Keratinocyte (primary cell): ENCODE results near the gene FAM186B. TPM values are rescaled to one million over a fixed set of nuclear protein-coding genes. Genes with fewer than 3 reads are reported as not detected.
"Not testable (repeated sequence)": the region's sequence is repeated elsewhere in the genome, so short reads cannot be mapped to it uniquely, and the experiment has no call there.

Source experiments
- DNase-seq: peaks from one replicate; pipeline ENCODE4 v3.0.0-alpha.2; 2011; ENCODE audit warnings: low read depth, missing footprints, low spot score
- FAIRE-seq: peaks from 2 replicates; lab custom pipeline; 2011; peaks lifted over from hg19 to GRCh38; lab: Jason Lieb, UNC
- H2AFZ ChIP-seq: 2 replicates; pipeline ENCODE4 v1.6.0; 2012; ENCODE audit warnings: low read length, control low read depth, inconsistent platforms; ENCODE audit not compliant: control insufficient read depth
- H3K27ac ChIP-seq: 2 replicates; pipeline ENCODE4 v1.5.1; 2011; ENCODE audit warnings: low read length; ENCODE audit not compliant: control insufficient read depth, insufficient read depth
- H3K27me3 ChIP-seq: 3 replicates; pipeline ENCODE4 v1.6.0; 2011; ENCODE audit warnings: low read length; ENCODE audit not compliant: control insufficient read depth, insufficient read depth; ENCODE audit errors: extremely low read depth
- H3K36me3 ChIP-seq, 2 experiments: 2 replicates in 1 of 2; 3 replicates in 1 of 2; pipeline ENCODE4 v1.5.1; 2011; ENCODE audit warnings: low read length in 2 of 2, mild to moderate bottlenecking in 1 of 2; ENCODE audit not compliant: control insufficient read depth in 2 of 2, insufficient read depth in 2 of 2; ENCODE audit errors: extremely low read depth in 1 of 2
- H3K4me1 ChIP-seq: 3 replicates; pipeline ENCODE4 v1.5.1; 2011; ENCODE audit warnings: low read length; ENCODE audit not compliant: control insufficient read depth, insufficient read depth; ENCODE audit errors: extremely low read depth
- H3K4me2 ChIP-seq: 3 replicates; pipeline ENCODE4 v1.6.0; 2011; ENCODE audit warnings: low read depth, low read length; ENCODE audit not compliant: control insufficient read depth, insufficient read depth; ENCODE audit errors: extremely low read depth
- H3K4me3 ChIP-seq, 3 experiments: fragments of 200-600 bp in 1 of 3; sonication (generic) in 1 of 3; 2 replicates in 2 of 3; 3 replicates in 1 of 3; pipeline ENCODE4 v1.5.1; 2011 to 2016; ENCODE audit warnings: low read length in 3 of 3, mild to moderate bottlenecking in 3 of 3, control low read depth in 2 of 3, inconsistent platforms in 1 of 3, low read depth in 1 of 3, mixed read lengths in 1 of 3, mixed run types in 1 of 3, moderate library complexity in 1 of 3; ENCODE audit not compliant: control insufficient read depth in 2 of 3, insufficient read depth in 2 of 3; ENCODE audit errors: extremely low read depth in 1 of 3
- H3K79me2 ChIP-seq: 2 replicates; pipeline ENCODE4 v1.6.0; 2012; ENCODE audit warnings: low read length; ENCODE audit not compliant: control insufficient read depth, insufficient read depth
- H3K9ac ChIP-seq: 3 replicates; pipeline ENCODE4 v1.6.0; 2011; ENCODE audit warnings: low read length; ENCODE audit not compliant: control insufficient read depth, insufficient read depth; ENCODE audit errors: extremely low read depth
- H3K9me1 ChIP-seq: 3 replicates; pipeline ENCODE4 v1.6.0; 2011; ENCODE audit warnings: low read length; ENCODE audit not compliant: control insufficient read depth, insufficient read depth; ENCODE audit errors: extremely low read depth
- H3K9me3 ChIP-seq: 2 replicates; pipeline ENCODE4 v1.5.1; 2012; ENCODE audit warnings: low read depth, low read length; ENCODE audit not compliant: control insufficient read depth
- H4K20me1 ChIP-seq: 3 replicates; pipeline ENCODE4 v1.6.0; 2011; ENCODE audit warnings: low read length; ENCODE audit not compliant: control insufficient read depth, insufficient read depth; ENCODE audit errors: extremely low read depth
- EZH2 ChIP-seq: IDR thresholded peaks from one replicate; pipeline ENCODE4 v1.6.1; 2012; ENCODE audit warnings: inconsistent platforms, mild to moderate bottlenecking, low read length, moderate library complexity
- dilution Hi-C: fragments of 300-500 bp; cut with MboI; formaldehyde crosslinking; loops from one replicate; pipeline ENCODE4 v1.7.0; 2020; ENCODE audit warnings: low sequenced_read_pairs; ENCODE audit not compliant: extremely low pct_ligation_motif_present
- polyA minus RNA-seq, 3 experiments: library from RNA; depleted of rRNA, polyadenylated mRNA; stranded (reverse); fragments of >200 nt; gene quantifications; 1 replicate in 1 of 3; 2 replicates in 1 of 3; 3 replicates in 1 of 3; pipeline ENCODE4 v1.2.3, GENCODE V29; 2011
- polyA plus RNA-seq, 5 experiments: library from polyadenylated mRNA; depleted of rRNA in 3 of 5; stranded (reverse) in 3 of 5; stranded (forward) in 1 of 5; unstranded in 1 of 5; fragments of >200 nt; gene quantifications; 1 replicate in 1 of 5; 2 replicates in 3 of 5; 3 replicates in 1 of 5; pipeline versions ENCODE4 v1.2.1 to v1.2.3, GENCODE V29; 2011 to 2012; ENCODE audit warnings: missing spikeins in 2 of 5, low read depth in 1 of 5, low replicate concordance in 1 of 5
- TF ChIP-seq, protein P1 (sequence below), 3 experiments: IDR thresholded peaks in 1 of 3; conservative IDR thresholded peaks in 1 of 3; optimal IDR thresholded peaks in 1 of 3; 2 replicates in 2 of 3; 3 replicates in 1 of 3; pipeline versions ENCODE3 to v1.5.1; 2011; ENCODE audit warnings: low read length in 3 of 3, mild to moderate bottlenecking in 3 of 3, moderate library complexity in 2 of 3, control low read depth in 1 of 3, inconsistent platforms in 1 of 3; ENCODE audit not compliant: insufficient read depth in 2 of 3; ENCODE audit errors: extremely low read depth in 1 of 3

Gene FAM186B, protein sequence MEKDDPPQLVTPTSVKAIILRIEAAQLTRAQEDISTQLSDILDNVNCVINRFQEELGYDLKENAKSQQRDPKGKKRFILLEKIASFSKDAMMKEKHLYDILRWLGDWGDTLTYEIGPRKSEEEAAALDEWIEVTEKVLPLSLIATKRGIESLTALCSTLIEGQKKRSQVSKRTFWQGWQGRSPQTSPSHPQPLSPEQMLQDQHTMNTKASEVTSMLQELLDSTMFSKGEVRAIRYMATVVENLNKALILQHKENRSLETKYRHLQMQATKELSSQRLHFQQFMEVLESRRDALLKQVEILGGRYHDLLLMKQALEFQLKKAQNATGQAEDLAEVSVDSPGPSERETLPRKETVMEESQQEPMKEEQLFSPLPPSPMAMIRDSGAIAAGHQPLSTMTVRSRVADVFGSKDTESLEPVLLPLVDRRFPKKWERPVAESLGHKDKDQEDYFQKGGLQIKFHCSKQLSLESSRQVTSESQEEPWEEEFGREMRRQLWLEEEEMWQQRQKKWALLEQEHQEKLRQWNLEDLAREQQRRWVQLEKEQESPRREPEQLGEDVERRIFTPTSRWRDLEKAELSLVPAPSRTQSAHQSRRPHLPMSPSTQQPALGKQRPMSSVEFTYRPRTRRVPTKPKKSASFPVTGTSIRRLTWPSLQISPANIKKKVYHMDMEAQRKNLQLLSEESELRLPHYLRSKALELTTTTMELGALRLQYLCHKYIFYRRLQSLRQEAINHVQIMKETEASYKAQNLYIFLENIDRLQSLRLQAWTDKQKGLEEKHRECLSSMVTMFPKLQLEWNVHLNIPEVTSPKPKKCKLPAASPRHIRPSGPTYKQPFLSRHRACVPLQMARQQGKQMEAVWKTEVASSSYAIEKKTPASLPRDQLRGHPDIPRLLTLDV
- 0.12 to 0.23 TPM (median 0.13 TPM) in 3 replicates for polyA plus RNA-seq
- not detected for polyA plus RNA-seq (2011; ENCODE audit: low read depth)
- 0.14 and 0.18 TPM in 2 replicates for polyA plus RNA-seq (2011; cell fraction: cytosol; rRNA removed)
- 0.17 and 0.19 TPM in 2 replicates for polyA plus RNA-seq (2011; cell fraction: nucleus; rRNA removed)
- 0.20 and 0.26 TPM in 2 replicates for polyA plus RNA-seq (2012; ENCODE audit: low replicate concordance)
- polyA minus RNA-seq = 0.20 to 0.26 TPM in 2 of 3 replicates, not detected in the other
- polyA minus RNA-seq (2011; cell fraction: cytosol; rRNA and poly(A)+ RNA removed) = not detected
- 0.32 and 0.47 TPM in 2 replicates for polyA minus RNA-seq (2011; cell fraction: nucleus; rRNA and poly(A)+ RNA removed)

DNA sequence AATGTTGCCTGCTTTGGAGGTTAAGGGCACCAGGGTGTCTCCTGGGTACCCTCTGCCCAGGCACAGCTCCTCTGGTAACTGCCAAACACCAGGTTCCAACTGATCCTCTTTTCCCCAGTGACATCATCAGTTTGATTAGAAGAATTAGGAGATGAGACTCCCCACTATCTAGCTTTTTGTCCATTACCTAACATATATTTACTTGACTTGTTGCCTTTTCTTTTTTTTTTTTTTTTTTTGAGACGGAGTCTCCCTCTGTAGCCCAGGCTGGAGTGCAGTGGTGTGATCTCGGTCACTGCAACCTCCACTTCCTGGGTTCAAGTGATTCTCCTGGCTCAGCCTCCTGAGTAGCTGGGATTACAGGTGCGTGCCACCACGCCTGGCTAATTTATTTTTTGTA lies at the start of gene FAM186B:
Gene FAM186B, minus strand, starts transcription at position 101 of the 400 bp plus-strand sequence. CDS start 162 bp downstream, outside the sequence.
- H3K9ac ChIP-seq, H3K4me3 ChIP-seq, DNase-seq, FAIRE-seq, H3K9me1 ChIP-seq, H3K27me3 ChIP-seq, H2AFZ ChIP-seq, H3K9me3 ChIP-seq, H4K20me1 ChIP-seq, H3K36me3 ChIP-seq, H3K27ac ChIP-seq, H3K4me1 ChIP-seq, dilution Hi-C loops, H3K79me2 ChIP-seq, H3K4me2 ChIP-seq: not testable (repeated sequence)

DNA sequence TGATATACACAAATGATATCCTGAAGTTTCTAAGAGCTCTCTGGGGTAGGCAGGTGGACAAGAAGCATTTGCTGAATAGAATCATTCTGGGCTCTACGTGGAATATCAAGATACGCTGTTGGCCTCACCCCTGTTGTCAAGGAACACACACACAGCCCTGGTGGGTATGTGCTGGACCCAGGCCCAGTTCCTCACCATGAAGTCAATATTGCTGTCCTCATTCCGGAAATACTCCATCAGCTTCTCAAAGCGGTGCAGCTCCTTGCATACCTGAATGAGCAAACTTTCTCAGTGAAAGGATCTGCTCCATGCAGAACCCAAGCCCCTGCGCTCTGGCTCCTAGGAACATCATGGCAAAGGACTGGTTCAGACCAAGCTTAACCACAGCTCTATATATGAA lies 49.3 kb upstream of the FAM186B start:
- DNase-seq (no peak), FAIRE-seq (no peak)
- Histone ChIP-seq H3K4me1 (no peaks in the 10 kb centered on the region), H3K27ac (no peak overlapping the region), H3K79me2 (no peaks in the 10 kb centered on the region), H3K4me3 (no peak overlapping the region), H3K36me3 (no peaks in the 10 kb centered on the region), H3K9ac (no peak overlapping the region), H3K9me1 (no peaks in the 10 kb centered on the region), H3K4me2 (no peak overlapping the region), H3K27me3 (no peaks in the 10 kb centered on the region), H3K9me3 (no peaks in the 10 kb centered on the region), H2AFZ (no peak overlapping the region), H4K20me1 (no peaks in the 10 kb centered on the region)
- TF ChIP-seq, protein P1, sequence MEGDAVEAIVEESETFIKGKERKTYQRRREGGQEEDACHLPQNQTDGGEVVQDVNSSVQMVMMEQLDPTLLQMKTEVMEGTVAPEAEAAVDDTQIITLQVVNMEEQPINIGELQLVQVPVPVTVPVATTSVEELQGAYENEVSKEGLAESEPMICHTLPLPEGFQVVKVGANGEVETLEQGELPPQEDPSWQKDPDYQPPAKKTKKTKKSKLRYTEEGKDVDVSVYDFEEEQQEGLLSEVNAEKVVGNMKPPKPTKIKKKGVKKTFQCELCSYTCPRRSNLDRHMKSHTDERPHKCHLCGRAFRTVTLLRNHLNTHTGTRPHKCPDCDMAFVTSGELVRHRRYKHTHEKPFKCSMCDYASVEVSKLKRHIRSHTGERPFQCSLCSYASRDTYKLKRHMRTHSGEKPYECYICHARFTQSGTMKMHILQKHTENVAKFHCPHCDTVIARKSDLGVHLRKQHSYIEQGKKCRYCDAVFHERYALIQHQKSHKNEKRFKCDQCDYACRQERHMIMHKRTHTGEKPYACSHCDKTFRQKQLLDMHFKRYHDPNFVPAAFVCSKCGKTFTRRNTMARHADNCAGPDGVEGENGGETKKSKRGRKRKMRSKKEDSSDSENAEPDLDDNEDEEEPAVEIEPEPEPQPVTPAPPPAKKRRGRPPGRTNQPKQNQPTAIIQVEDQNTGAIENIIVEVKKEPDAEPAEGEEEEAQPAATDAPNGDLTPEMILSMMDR (optimal IDR thresholded peaks at IDR 0.05 in 1 of 3, IDR thresholded peaks at IDR 0.05 in 1 of 3, conservative IDR thresholded peaks at IDR 0.05 in 1 of 3; ENCODE audit: extremely low read depth in 1 of 3, insufficient read depth in 2 of 3, low read length in 3 of 3) = no peak
- TF ChIP-seq EZH2 = no peak
- dilution Hi-C loops = no loop called here
